ENCODE data around the gene MAP3K6. TPM values are rescaled to one million over a fixed set of nuclear protein-coding genes. Genes with fewer than 3 reads are reported as not detected.

The MAP3K6 gene
- total RNA-seq, 1 donor from 2014 or later, result 48.2 TPM

DNA sequence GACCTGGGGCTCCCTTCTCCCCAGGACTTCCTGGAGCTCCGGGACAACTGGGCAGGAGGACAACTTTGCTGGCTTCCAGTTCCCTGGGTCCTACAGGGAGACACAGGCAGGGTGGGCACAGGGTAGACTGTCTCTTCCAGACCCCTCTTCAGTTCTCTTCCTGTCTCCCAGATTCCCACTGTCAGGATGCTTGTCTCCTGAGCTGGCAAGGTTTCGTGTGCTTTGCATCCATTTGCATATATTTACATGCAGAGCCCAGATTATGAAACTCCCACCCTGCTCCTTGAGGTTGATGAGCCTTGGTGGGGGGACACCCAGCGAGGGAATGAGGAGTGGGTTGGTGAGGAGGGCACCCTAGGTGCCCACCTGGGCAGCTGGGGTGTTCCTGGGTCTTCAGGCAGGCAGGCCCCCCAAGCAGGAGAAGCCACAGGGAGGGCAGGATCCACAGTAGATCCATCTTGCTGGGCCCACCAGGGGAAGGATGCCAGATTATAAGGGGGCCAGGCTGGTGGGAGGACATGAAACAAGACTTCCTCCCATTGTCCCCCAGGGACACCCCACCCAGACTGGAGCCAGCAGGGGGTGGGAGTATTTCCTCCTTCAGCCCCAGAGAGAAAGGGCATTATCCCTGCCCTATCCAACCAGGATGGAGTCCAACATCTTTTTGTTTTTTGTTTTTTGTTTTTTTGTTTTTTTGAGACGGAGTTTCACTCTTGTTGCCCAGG is 7.8 kb upstream of the MAP3K6 start, which contains the start of gene FCN3:
FCN3 (minus strand) TSS at position 463 of the 725 bp plus-strand sequence; CDS start at position 457, 6 bp downstream.
- H3K4me3 Mint-ChIP-seq (ENCODE audit: unreplicated experiment), result no peak within 1 kb of the TSS
- no peak for TF ChIP-seq CTCF (IDR thresholded peaks at IDR 0.05)
- no peaks in the 10 kb centered on the region for H3K27me3 Mint-ChIP-seq (ENCODE audit: unreplicated experiment)
- no peaks in the 10 kb centered on the region for H3K9me3 Mint-ChIP-seq (ENCODE audit: unreplicated experiment)
- H3K4me1 Mint-ChIP-seq (ENCODE audit: unreplicated experiment), result peaks cover 2% of the 10 kb centered on the region
- no peak within 1 kb of the TSS for H3K27ac Mint-ChIP-seq (ENCODE audit: unreplicated experiment)
- DNase-seq (ENCODE audit: extremely low spot score, unreplicated experiment), result no peak
- no peaks in the 10 kb centered on the region for H3K36me3 Mint-ChIP-seq (ENCODE audit: unreplicated experiment)

DNA sequence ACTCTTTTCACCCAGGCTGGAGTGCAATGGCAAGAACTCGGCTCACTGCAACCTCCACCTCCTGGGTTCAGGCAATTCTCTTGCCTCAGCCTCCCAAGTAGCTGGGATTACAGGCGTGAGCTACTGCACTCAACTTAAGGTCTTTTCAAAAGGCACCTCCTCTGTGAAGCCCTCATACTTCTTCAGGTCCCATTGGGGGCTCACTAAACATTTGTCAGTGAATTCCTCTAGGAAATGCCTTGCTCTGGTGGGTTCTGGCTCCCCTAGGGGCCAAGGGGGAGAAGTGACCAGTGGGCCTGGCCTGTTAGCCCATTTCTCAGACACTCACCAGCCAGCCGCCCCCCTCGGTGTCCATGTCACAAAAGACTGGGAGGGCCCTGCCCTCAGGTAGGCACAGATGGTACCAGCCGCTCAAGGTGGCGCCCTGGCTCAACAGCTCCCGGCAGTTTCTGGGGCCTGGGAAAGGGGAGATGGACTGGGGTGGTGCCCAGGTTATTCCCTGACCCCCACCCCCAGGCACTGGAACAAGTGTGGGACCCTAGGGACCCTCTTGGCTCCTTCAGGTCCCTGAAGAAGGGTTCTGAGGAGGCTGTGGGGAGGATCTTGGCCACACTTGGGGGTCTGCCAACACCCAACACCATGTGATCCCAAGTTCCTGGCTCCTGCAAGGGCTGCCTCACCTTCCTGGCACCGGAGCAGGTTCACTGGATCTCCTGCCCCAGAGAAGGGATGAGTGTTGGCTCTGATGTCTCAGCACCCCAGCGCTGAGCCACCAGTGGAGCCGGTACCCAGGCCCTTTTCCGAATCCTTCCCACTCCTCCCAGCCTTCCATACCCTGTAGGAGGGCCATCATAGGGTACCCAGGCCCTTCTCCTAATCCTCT is 6.3 kb upstream of the MAP3K6 start:
- H3K27me3 Mint-ChIP-seq (ENCODE audit: unreplicated experiment), result no peaks in the 10 kb centered on the region
- H3K36me3 Mint-ChIP-seq (ENCODE audit: unreplicated experiment), result no peaks in the 10 kb centered on the region
- peak; percentile 26 for TF ChIP-seq CTCF (IDR thresholded peaks at IDR 0.05)
- H3K27ac Mint-ChIP-seq (ENCODE audit: unreplicated experiment), result no peak overlapping the region
- DNase-seq (ENCODE audit: extremely low spot score, unreplicated experiment), result no peak
- peaks cover 2% of the 10 kb centered on the region for H3K4me1 Mint-ChIP-seq (ENCODE audit: unreplicated experiment)
- no peaks in the 10 kb centered on the region for H3K9me3 Mint-ChIP-seq (ENCODE audit: unreplicated experiment)
- H3K4me3 Mint-ChIP-seq (ENCODE audit: unreplicated experiment), result no peak overlapping the region

DNA sequence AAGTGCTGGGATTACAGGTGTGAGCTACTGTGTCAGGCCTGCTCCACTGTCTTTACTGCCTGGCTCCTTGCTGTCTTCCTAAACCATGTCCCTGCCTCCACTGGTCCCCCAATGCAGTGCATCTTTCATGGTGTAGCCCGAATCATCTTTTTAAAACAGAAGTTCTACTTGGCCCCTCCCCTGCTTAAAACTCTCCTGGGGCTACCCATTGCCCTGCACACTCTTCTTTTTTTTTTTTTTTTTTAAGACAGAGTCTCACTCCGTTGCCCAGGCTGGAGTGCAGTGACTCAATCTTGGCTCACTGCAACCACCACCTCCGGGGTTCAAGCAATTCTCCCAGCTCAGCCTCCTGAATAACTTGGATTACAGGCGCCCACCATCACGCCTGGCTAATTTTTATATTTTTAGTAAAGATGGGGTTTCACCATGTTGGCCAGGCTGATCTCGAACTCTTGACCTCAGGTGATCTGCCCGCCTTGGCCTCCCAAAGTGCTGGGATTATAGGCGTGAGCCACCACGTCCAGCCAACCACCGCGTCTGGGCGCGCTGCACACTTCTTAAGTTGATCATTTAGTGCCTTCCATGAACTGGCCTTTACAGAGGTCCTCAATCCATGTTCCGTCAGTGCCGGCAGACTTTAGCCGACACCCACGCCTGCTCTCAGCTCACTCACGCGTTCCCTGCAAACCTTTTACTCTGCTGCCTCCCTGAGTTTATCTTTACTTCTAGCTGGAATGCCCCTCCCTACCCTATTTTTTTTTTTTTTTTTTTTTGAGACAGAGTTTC is 5.5 kb upstream of the MAP3K6 start:
- no peaks in the 10 kb centered on the region for H3K27me3 Mint-ChIP-seq (ENCODE audit: unreplicated experiment)
- no peak overlapping the region for H3K4me3 Mint-ChIP-seq (ENCODE audit: unreplicated experiment)
- H3K4me1 Mint-ChIP-seq (ENCODE audit: unreplicated experiment), result peaks cover 8% of the 10 kb centered on the region
- H3K27ac Mint-ChIP-seq (ENCODE audit: unreplicated experiment), result no peak overlapping the region
- no peak for TF ChIP-seq CTCF (IDR thresholded peaks at IDR 0.05)
- H3K36me3 Mint-ChIP-seq (ENCODE audit: unreplicated experiment), result no peaks in the 10 kb centered on the region
- H3K9me3 Mint-ChIP-seq (ENCODE audit: unreplicated experiment), result no peaks in the 10 kb centered on the region
- DNase-seq (ENCODE audit: extremely low spot score, unreplicated experiment), result no peak

DNA sequence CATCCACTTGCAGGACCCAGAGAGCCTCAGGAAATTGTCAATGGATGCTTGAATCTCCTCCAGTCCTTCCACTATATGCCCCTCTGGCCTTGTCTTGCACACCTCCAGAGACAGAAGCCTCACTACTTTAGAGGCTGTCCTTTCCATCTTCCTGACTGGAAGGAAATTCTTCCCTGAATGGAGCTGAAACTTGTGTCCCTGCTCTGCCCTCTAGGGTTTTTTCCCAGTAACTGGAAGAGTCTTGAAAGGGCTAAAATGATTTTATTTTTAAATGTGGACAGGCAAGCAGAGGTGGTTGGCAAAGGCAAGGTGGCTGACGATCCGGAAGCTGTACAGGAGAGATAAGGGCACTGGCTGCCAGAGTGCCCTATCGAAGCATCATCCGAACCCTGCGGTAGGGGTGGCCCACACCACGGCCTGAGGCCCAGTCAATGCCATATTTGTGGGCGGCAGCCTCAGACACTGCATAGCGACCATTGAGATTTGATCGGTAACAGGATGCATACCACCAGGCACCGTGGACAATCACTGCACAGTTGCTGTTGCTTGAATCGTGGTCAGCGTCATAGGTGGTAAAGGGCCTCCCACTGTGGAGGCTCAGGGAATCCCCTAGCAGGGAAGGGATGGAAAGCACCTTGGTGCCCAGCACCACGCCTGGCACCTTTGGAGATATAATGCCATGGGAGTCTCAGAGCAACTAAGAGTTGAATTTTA is 2.3 kb upstream of the MAP3K6 start:
- peak; percentile 39 for TF ChIP-seq CTCF (IDR thresholded peaks at IDR 0.05)
- H3K4me3 Mint-ChIP-seq (ENCODE audit: unreplicated experiment), result no peak overlapping the region
- no peaks in the 10 kb centered on the region for H3K27me3 Mint-ChIP-seq (ENCODE audit: unreplicated experiment)
- H3K9me3 Mint-ChIP-seq (ENCODE audit: unreplicated experiment), result no peaks in the 10 kb centered on the region
- no peak overlapping the region for H3K27ac Mint-ChIP-seq (ENCODE audit: unreplicated experiment)
- no peak for DNase-seq (ENCODE audit: extremely low spot score, unreplicated experiment)
- H3K4me1 Mint-ChIP-seq (ENCODE audit: unreplicated experiment), result peaks cover 25% of the 10 kb centered on the region
- no peaks in the 10 kb centered on the region for H3K36me3 Mint-ChIP-seq (ENCODE audit: unreplicated experiment)
